RWPE1 (cell line): ENCODE data around the gene VASP.
A peak's percentile ranks its signal among the peaks of the same experiment; 100 is the strongest.
"Not testable (repeated sequence)": the region's sequence is repeated elsewhere in the genome, so short reads cannot be mapped to it uniquely, and the experiment has no call there.

Experiments used
- CTCF ChIA-PET: fragments of 350-600 bp; sonication (Branson Sonifier 250); formaldehyde crosslinking; extraction: SDS; loops from one replicate; lab custom pipeline; 2021; lab: Yijun Ruan, JAX
- POLR2A ChIA-PET: fragments of 400-600 bp; formaldehyde crosslinking; extraction: SDS; loops from one replicate; lab custom pipeline; 2020; ENCODE audit warnings: antibody characterized with exemption; ENCODE audit not compliant: low non-redundant PET; lab: Yijun Ruan, JAX
- DNase-seq: peaks from one replicate; pipeline ENCODE4 v3.0.0; 2012; ENCODE audit warnings: low spot score
- H3K27ac ChIP-seq: fragments of 450-650 bp; 2 replicates; pipeline ENCODE4 v1.5.1; 2017
- TF ChIP-seq, protein P1 (sequence below): fragments of 450-650 bp; conservative IDR thresholded peaks from 2 replicates; pipeline ENCODE4 v1.5.1; 2017; ENCODE audit warnings: low read depth, mild to moderate bottlenecking

The VASP gene

DNA sequence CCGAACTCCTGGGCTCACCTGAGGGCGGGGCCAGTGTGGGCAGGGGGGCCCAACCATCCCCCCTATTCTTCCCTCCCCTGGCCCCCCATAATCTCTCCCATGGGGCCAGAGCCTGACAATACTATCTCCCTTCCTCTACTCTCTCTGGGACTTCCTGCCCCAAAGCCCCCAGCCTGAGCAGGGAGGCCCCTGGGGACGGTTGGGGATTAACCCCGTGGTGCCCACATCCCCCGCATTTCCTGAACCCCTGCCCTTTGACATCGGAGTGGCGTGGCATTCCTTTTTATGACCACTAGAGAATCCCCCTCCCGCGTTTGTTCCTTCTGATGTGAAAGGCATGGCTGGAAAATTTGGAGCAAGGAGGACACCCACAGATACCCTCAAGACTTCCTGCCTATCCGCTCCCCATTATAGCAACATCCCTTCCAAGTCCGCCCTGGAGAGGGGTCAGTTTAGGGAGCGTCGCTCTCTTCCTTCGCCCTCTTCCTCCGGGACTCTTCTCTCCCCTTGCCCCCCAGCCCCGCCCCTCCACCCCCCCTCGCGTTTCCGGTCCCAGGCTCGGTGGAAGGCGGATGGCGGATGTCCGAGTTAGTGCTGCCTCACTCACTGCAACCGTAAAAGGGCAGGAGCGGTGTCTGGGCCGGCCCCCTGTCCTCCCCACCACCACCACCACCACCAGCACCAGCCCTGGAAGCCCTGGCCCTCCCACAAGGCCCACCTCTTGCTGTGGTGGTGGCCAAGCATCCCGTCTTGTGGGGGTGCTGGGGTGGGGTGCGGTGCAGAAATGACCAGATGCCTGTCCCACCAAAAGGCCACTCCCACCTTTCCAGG is 1.8 kb downstream of the VASP start:
- ChIA-PET POLR2A (interaction anchor here (0.6 to 1.3 kb wide), 2 partner anchors 20 to 527 kb away, joined by 3 to 7 read pairs; no protein-coding TSS in a partner anchor), CTCF (interaction anchor here (0.6 kb wide), 2 partner anchors 20 to 30 kb away, joined by 5 to 6 read pairs; no protein-coding TSS in a partner anchor)
- TF ChIP-seq, protein P1, sequence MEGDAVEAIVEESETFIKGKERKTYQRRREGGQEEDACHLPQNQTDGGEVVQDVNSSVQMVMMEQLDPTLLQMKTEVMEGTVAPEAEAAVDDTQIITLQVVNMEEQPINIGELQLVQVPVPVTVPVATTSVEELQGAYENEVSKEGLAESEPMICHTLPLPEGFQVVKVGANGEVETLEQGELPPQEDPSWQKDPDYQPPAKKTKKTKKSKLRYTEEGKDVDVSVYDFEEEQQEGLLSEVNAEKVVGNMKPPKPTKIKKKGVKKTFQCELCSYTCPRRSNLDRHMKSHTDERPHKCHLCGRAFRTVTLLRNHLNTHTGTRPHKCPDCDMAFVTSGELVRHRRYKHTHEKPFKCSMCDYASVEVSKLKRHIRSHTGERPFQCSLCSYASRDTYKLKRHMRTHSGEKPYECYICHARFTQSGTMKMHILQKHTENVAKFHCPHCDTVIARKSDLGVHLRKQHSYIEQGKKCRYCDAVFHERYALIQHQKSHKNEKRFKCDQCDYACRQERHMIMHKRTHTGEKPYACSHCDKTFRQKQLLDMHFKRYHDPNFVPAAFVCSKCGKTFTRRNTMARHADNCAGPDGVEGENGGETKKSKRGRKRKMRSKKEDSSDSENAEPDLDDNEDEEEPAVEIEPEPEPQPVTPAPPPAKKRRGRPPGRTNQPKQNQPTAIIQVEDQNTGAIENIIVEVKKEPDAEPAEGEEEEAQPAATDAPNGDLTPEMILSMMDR: no peak

DNA sequence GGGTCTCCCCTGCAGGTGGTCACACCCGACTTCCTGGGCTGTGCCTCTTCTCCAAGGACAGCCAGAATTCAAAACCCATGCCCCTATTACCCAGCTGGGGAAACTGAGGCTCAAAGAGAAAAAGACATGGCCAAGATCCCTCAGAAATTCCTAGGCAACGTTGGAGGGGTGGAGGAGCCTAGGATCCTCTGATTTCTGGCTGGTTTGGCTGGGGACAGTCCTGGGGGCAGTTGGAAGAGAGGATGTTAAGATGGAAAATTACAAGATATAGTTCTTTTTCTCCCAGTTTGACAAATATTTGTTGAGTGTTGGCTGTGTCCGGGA is 2.4 kb downstream of the VASP start:
- TF ChIP-seq, protein P1: no peak
- CTCF ChIA-PET: no interaction called here
- POLR2A ChIA-PET: interaction anchor here (0.6 kb wide), 1 partner anchor 526 kb away, joined by 3 read pairs; no protein-coding TSS in a partner anchor
- H3K27ac ChIP-seq: peak overlapping the region; percentile 95
- DNase-seq: no peak

More for the DNA sequence above, 1.8 kb downstream of the VASP start:
- H3K27ac ChIP-seq: peak overlapping the region; percentile 95
- peak; percentile 82 for DNase-seq

DNA sequence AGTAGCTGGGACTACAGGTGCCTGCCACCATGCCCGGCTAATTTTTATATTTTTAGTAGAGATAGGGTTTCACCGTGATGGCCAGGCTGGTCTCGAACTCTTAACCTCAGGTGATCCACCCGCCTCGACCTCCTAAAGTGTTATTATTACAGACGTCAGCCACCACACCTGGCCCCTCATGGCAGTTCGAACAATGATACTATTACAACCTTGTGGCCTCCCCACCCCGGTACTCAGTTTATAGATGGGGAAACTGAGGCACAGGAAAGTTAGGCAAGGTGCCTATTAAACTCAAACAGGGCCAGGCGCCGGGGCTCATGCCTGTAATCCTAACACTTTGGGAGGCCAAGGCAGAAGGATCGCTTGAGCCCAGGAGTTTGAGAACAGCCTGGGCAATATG is 3.1 kb downstream of the VASP start:
- CTCF ChIA-PET: interaction anchor here (0.5 kb wide), 1 partner anchor 174 kb away, joined by 3 read pairs; no protein-coding TSS in a partner anchor
- DNase-seq, POLR2A ChIA-PET: not testable (repeated sequence)
- H3K27ac ChIP-seq: peak overlapping the region; percentile 95

DNA sequence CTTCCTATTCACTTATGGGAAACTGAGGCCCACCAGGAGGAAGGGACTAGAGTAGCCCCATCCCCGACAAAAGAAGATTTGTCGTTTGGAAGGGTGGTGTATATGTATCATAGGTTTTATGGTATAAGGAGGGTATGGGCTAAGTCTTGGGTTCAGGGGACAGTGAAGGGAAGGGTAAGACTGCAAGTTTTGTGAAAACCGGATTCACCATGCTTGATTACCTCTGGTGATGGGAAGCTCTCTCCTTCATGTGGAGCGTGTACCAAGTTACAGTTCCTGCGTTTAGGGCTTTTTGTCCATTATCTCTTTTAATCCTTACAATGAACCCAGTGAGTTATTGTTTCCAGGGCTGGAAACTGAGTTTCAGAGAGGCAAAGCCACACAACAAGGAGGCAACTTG is 3.8 kb downstream of the VASP start:
- TF ChIP-seq, protein P1: no peak
- no peak for DNase-seq
- ChIA-PET POLR2A (interaction anchor here (0.6 kb wide), 1 partner anchor 178 kb away, joined by 4 read pairs; no protein-coding TSS in a partner anchor), CTCF (interaction anchor here (0.5 kb wide), 1 partner anchor 173 kb away, joined by 3 read pairs; no protein-coding TSS in a partner anchor)
- peak overlapping the region; percentile 92; the same call in 1 of the 2 replicates for H3K27ac ChIP-seq

DNA sequence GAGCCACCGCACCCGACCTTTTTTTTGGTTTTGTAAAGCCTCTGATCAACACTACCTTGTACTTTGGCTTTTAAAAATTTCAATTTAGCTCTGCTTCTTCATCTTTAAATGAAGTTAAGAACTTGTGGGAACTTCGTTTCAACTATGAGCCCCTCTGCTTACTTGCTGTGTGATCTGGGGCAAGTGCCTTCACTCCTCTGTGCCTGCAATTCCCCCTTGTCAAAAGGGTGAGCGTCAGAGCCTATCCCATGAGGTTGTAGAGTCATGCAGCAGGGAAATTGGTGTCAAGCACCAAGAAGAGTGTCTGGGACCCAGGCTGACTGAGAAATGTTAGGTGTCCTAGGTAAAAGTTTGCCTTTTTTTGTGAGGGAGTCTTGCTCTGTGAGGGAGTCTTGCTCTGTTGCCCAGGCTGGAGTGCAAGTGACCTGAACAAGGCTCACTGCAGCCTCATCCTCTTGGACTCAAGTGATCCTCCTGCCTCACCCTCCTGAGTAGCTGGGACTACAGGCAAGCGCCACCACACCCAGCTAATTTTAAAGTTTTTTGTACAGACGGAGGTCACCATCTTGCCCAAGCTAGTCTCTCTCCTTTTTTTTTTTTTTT is 5.7 kb downstream of the VASP start:
- peak overlapping the region; percentile 92 for H3K27ac ChIP-seq
- TF ChIP-seq, protein P1: no peak
- ChIA-PET CTCF (interaction anchor here (0.6 kb wide), 2 partner anchors 71 to 168 kb away, joined by 3 to 4 read pairs; no protein-coding TSS in a partner anchor), POLR2A (no interaction called here)
- no peak for DNase-seq

DNA sequence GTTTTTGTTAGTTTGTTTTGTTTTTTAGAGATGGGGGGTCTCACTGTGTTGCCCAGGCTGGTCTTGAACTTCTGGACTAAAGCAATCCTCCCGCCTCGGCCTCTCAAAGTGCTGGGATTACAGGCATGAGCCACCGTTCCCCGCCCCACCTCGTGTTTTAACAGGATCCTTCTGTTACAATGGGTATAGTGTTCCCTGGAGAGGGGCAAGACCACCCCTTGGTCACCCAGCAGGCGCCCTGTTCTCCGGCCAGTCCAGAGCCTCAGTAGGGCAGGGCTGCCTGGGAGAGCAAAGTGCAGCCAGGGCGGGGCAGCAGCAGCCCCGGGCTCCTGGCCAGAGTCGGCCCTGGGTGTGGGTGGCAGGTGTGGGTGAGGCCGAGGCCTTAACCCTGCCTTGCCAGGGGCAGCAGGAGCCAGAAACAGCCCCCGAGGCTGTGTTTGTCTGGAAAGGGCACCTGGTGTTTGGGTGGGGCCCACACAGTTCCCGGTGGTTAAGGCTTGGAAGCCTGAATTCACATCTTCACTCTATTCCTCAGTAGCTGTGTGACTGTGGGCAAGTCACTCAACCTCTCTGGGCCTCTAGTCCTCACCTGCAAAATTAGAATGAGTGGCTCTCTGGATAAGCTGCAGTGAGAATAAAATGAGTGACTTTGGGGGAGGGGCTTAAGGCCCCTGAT is 7.2 kb downstream of the VASP start:
- ChIA-PET POLR2A (no interaction called here), CTCF (interaction anchor here (0.6 kb wide), 1 partner anchor 99 kb away, joined by 3 read pairs; no protein-coding TSS in a partner anchor)
- peak overlapping the region; percentile 92 for H3K27ac ChIP-seq
- no peak for DNase-seq
- TF ChIP-seq, protein P1: no peak
